ENCODE measurements around the gene FOXP1. TPM values are rescaled to one million over a fixed set of nuclear protein-coding genes. Genes with fewer than 3 reads are reported as not detected.

The FOXP1 gene
- total and polyA plus RNA-seq, 2 of the 8 experiments (the other 6 are each of a cell fraction or from before 2014, with no cell fraction given): 13.9 to 25.4 TPM

GRCh38 chr3:71078199-71078598 is 505.3 kb downstream of the FOXP1 start:
- no peak overlapping the region for H2BK12ac ChIP-seq (ENCODE audit: low read depth, low read length)
- ChIA-PET CTCF (ENCODE audit: partially characterized antibody) (interaction anchor here (1.4 to 1.6 kb wide), 2 partner anchors 8 to 72 kb away, joined by 3 to 5 read pairs; no protein-coding TSS in a partner anchor), POLR2A (ENCODE audit: partially characterized antibody) (interaction anchor here (1.0 kb wide), 1 partner anchor 28 kb away, joined by 4 read pairs; no protein-coding TSS in a partner anchor)
- peaks cover 0 to 16% (median 6%) of the 10 kb centered on the region in 4 experiments; a peak in 5 of 7 replicates for H3K4me1 ChIP-seq (replicated peaks in 1 of 4; ENCODE audit: control insufficient read depth in 3 of 4, insufficient read depth in 4 of 4, low read length in 3 of 4)
- no peak overlapping the region for H3K23ac ChIP-seq (ENCODE audit: insufficient read length)
- 86% methylated on average over 3 of the region's 3 CpGs; no CpG with 5 or more reads in 1 of the 2 experiments for WGBS, 2 experiments (ENCODE audit: extremely low coverage in 1 of 2, insufficient coverage in 1 of 2, insufficient read length in 1 of 2, insufficient replicate concordance in 2 of 2, low coverage in 1 of 2, low lambda C conversion rate in 2 of 2, missing lambda C conversion rate in 1 of 2)
- H3K4ac ChIP-seq (replicated peaks; ENCODE audit: insufficient read length, low read depth, low read length): no peak overlapping the region
- no peak overlapping the region for H2BK5ac ChIP-seq (ENCODE audit: low read depth, low read length)
- no peak overlapping the region for H2BK15ac ChIP-seq (ENCODE audit: low read length)
- H2BK20ac ChIP-seq (ENCODE audit: low read length): no peak overlapping the region
- no peak overlapping the region for H2AK5ac ChIP-seq (ENCODE audit: low read depth, low read length)
- no peak for DNase-seq (ENCODE audit: low read depth in 1 of 2, low spot score in 2 of 2)
- no peak overlapping the region; a peak in 1 of 4 replicates for H3K4me2 ChIP-seq (ENCODE audit: insufficient read depth in 1 of 2, low read depth in 2 of 2, low read length in 2 of 2)
- no peak overlapping the region for H4K5ac ChIP-seq (ENCODE audit: insufficient read length, low read depth, low read length)
- H2BK120ac ChIP-seq (replicated peaks; ENCODE audit: low read depth, low read length): no peak overlapping the region
- no peak overlapping the region for H3K9ac ChIP-seq (replicated peaks in 1 of 4; ENCODE audit: extremely low read depth in 1 of 4, low read depth in 3 of 4, low read length in 3 of 4)
- no peak overlapping the region for H3K27ac ChIP-seq (ENCODE audit: low read depth, low read length)
- H3K79me2 ChIP-seq (ENCODE audit: control insufficient read depth in 1 of 2, insufficient read depth in 2 of 2, low read length in 2 of 2): 0 out of 4 replicates have a peak, but pooled peaks cover 0 to 2% of the 10 kb centered on the region in 2 experiments
- no peak for FAIRE-seq
- no peak overlapping the region for H3K18ac ChIP-seq (ENCODE audit: extremely low read depth, low read length)
- H3K23me2 ChIP-seq (ENCODE audit: low read depth, low read length): no peaks in the 10 kb centered on the region
- no peaks in the 10 kb centered on the region for H3K36me3 ChIP-seq (ENCODE audit: control insufficient read depth in 2 of 4, insufficient read depth in 4 of 4, low read length in 3 of 4)
- H3K79me1 ChIP-seq (ENCODE audit: low read depth, low read length): no peaks in the 10 kb centered on the region
- H3K9me3 ChIP-seq (ENCODE audit: insufficient read depth in 2 of 2, low read depth in 1 of 2, low read length in 1 of 2): no peaks in the 10 kb centered on the region
- peaks cover 0 to 1% (median 0%) of the 10 kb centered on the region in 4 experiments; a peak in 1 of 7 replicates for H3K27me3 ChIP-seq (replicated peaks in 1 of 4; ENCODE audit: control insufficient read depth in 3 of 4, extremely low read depth in 1 of 4, insufficient read depth in 3 of 4, low read length in 3 of 4)
- no peak overlapping the region for H2AFZ ChIP-seq (ENCODE audit: low read length)
- no peak overlapping the region for H3K14ac ChIP-seq (ENCODE audit: insufficient read length)
- no peak overlapping the region for H3K56ac ChIP-seq (replicated peaks; ENCODE audit: insufficient read length, low read depth, low read length)
- H4K20me1 ChIP-seq (replicated peaks in 1 of 2; ENCODE audit: control insufficient read depth in 1 of 2, insufficient read depth in 2 of 2, low read length in 2 of 2): no peaks in the 10 kb centered on the region
- H4K91ac ChIP-seq (replicated peaks; ENCODE audit: insufficient read length, low read length): no peak overlapping the region
- H3K4me3 ChIP-seq (ENCODE audit: extremely low read depth in 1 of 4, insufficient read depth in 2 of 4, low read depth in 3 of 4, low read length in 4 of 4): no peak overlapping the region
- H4K8ac ChIP-seq (ENCODE audit: extremely low read depth, insufficient read depth, low read length): no peak overlapping the region
- no peak for TF ChIP-seq TEAD4 (IDR thresholded peaks at IDR 0.05; ENCODE audit: low read depth, low read length)
- no peak for TF ChIP-seq RNF2 (IDR thresholded peaks at IDR 0.05; ENCODE audit: borderline replicate concordance, low read depth, low read length, missing control alignments, poor library complexity, severe bottlenecking)
- TF ChIP-seq SP1 (IDR thresholded peaks at IDR 0.05; ENCODE audit: low read depth, low read length): no peak
- TF ChIP-seq SIRT6 (IDR thresholded peaks at IDR 0.05; ENCODE audit: low read length): no peak
- no peak for TF ChIP-seq JUN (IDR thresholded peaks at IDR 0.05; ENCODE audit: low read depth, low read length)
- TF ChIP-seq BACH1 (IDR thresholded peaks at IDR 0.05; ENCODE audit: low read length): no peak
- TF ChIP-seq SIN3A (conservative IDR thresholded peaks at IDR 0.05 in 1 of 2, IDR thresholded peaks at IDR 0.05 in 1 of 2; ENCODE audit: low read depth in 1 of 2, low read length in 2 of 2): no peak
- TF ChIP-seq CTCF (IDR thresholded peaks at IDR 0.05; ENCODE audit: control extremely low read depth in 1 of 3, insufficient read depth in 1 of 3, low read depth in 1 of 3, low read length in 3 of 3): no peak
- no peak for TF ChIP-seq RAD21 (IDR thresholded peaks at IDR 0.05 in 1 of 2, conservative IDR thresholded peaks at IDR 0.05 in 1 of 2; ENCODE audit: low read depth in 2 of 2, low read length in 2 of 2)
- TF ChIP-seq CHD1 (IDR thresholded peaks at IDR 0.05; ENCODE audit: low read depth, low read length): no peak
- TF ChIP-seq TAF1 (IDR thresholded peaks at IDR 0.05; ENCODE audit: low read depth, low read length): no peak

Measured in H1 (cell line).